H9 (cell line): Measurements from ENCODE around the gene GTPBP4. TPM values are rescaled to one million over a fixed set of nuclear protein-coding genes. Genes with fewer than 3 reads are reported as not detected.

Experiments
- DNase-seq: peaks from one replicate; pipeline ENCODE4 v3.0.0-alpha.2; 2017
- H2AFZ ChIP-seq: one replicate; pipeline ENCODE4 v1.6.1; 2013; ENCODE audit warnings: mild to moderate bottlenecking, low read length, control low read depth, moderate library complexity
- H2AK5ac ChIP-seq: 2 replicates; pipeline ENCODE4 v1.6.1; 2013; ENCODE audit warnings: low read length, control low read depth, mixed read lengths; ENCODE audit not compliant: insufficient read length
- H2BK120ac ChIP-seq: one replicate; pipeline ENCODE4 v1.6.1; 2013; ENCODE audit warnings: low read depth, mild to moderate bottlenecking, low read length, control low read depth, inconsistent platforms; ENCODE audit not compliant: poor library complexity, severe bottlenecking
- H2BK12ac ChIP-seq: 2 replicates; pipeline ENCODE4 v1.6.1; 2013; ENCODE audit warnings: low read length, control low read depth, mixed read lengths, low read depth; ENCODE audit not compliant: insufficient read length
- H2BK15ac ChIP-seq: 2 replicates; pipeline ENCODE4 v1.6.1; 2013; ENCODE audit warnings: low read depth, low read length, control low read depth
- H2BK20ac ChIP-seq: one replicate; pipeline ENCODE4 v1.6.1; 2013; ENCODE audit warnings: low read depth, mild to moderate bottlenecking, low read length, control low read depth, inconsistent platforms; ENCODE audit not compliant: poor library complexity, severe bottlenecking
- H2BK5ac ChIP-seq: 2 replicates; pipeline ENCODE4 v1.6.1; 2013; ENCODE audit warnings: low read length, control low read depth, mixed read lengths; ENCODE audit not compliant: insufficient read length
- H3K14ac ChIP-seq: 2 replicates; pipeline ENCODE4 v1.6.1; 2013; ENCODE audit warnings: low read length, control low read depth; ENCODE audit not compliant: insufficient read depth
- H3K18ac ChIP-seq: 2 replicates; pipeline ENCODE4 v1.6.1; 2013; ENCODE audit warnings: low read depth, mild to moderate bottlenecking, mixed read lengths, low read length, control low read depth; ENCODE audit not compliant: insufficient read length
- H3K23ac ChIP-seq: 2 replicates; pipeline ENCODE4 v1.6.1; 2013; ENCODE audit warnings: low read length, control low read depth, mixed read lengths, low read depth; ENCODE audit not compliant: insufficient read length
- H3K23me2 ChIP-seq: 2 replicates; pipeline ENCODE4 v1.6.1; 2013; ENCODE audit warnings: low read depth, mild to moderate bottlenecking, mixed read lengths, low read length, control low read depth; ENCODE audit not compliant: insufficient read length, poor library complexity, severe bottlenecking
- H3K27ac ChIP-seq: 2 replicates; pipeline ENCODE4 v1.5.1; 2013; ENCODE audit warnings: low read length, control low read depth, mixed read lengths, low read depth; ENCODE audit not compliant: insufficient read length
- H3K27me3 ChIP-seq: 2 replicates; pipeline ENCODE4 v1.6.1; 2013; ENCODE audit warnings: low read length, control low read depth, inconsistent platforms; ENCODE audit not compliant: insufficient read depth
- H3K4ac ChIP-seq: 2 replicates; pipeline ENCODE4 v1.6.1; 2013; ENCODE audit warnings: low read depth, mild to moderate bottlenecking, control low read depth, inconsistent platforms, low read length, moderate library complexity
- H3K4me1 ChIP-seq: 2 replicates; pipeline ENCODE4 v1.6.1; 2013; ENCODE audit warnings: low read length, control low read depth, inconsistent platforms; ENCODE audit not compliant: insufficient read depth
- H3K4me2 ChIP-seq: 2 replicates; pipeline ENCODE4 v1.6.1; 2013; ENCODE audit warnings: low read length, control low read depth, mixed read lengths; ENCODE audit not compliant: insufficient read length, insufficient read depth
- H3K56ac ChIP-seq: 2 replicates; pipeline ENCODE4 v1.6.1; 2013; ENCODE audit warnings: low read depth, mild to moderate bottlenecking, mixed read lengths, low read length, control low read depth; ENCODE audit not compliant: insufficient read length
- H3K79me1 ChIP-seq: 2 replicates; pipeline ENCODE4 v1.6.1; 2013; ENCODE audit warnings: low read depth, mild to moderate bottlenecking, moderate library complexity, low read length, control low read depth, inconsistent platforms; ENCODE audit not compliant: insufficient read depth, poor library complexity, severe bottlenecking
- H3K79me2 ChIP-seq: 2 replicates; pipeline ENCODE4 v1.6.1; 2013; ENCODE audit warnings: low read length, control low read depth, inconsistent platforms; ENCODE audit not compliant: insufficient read depth
- H3K9ac ChIP-seq: 2 replicates; pipeline ENCODE4 v1.6.1; 2013; ENCODE audit warnings: low read length, control low read depth, mixed read lengths; ENCODE audit not compliant: insufficient read length; ENCODE audit errors: extremely low read depth
- H3K9me3 ChIP-seq: one replicate; pipeline ENCODE4 v1.6.1; 2013; ENCODE audit warnings: low read depth, low read length, inconsistent platforms; ENCODE audit not compliant: control insufficient read depth
- H3T11ph ChIP-seq: one replicate; pipeline ENCODE4 v1.6.1; 2013; ENCODE audit warnings: mild to moderate bottlenecking, low read length, control low read depth, inconsistent platforms
- H4K20me1 ChIP-seq: one replicate; pipeline ENCODE4 v1.6.1; 2013; ENCODE audit not compliant: control insufficient read depth, insufficient read length, insufficient read depth
- H4K5ac ChIP-seq: 2 replicates; pipeline ENCODE4 v1.6.1; 2013; ENCODE audit warnings: low read depth, mild to moderate bottlenecking, mixed read lengths, low read length, control low read depth; ENCODE audit not compliant: insufficient read length
- H4K8ac ChIP-seq: replicated peaks from 2 replicates; pipeline ENCODE4 v1.6.1; 2013; ENCODE audit warnings: low read length, control low read depth, mixed read lengths, low read depth; ENCODE audit not compliant: insufficient read length
- H4K91ac ChIP-seq: 2 replicates; pipeline ENCODE4 v1.6.1; 2013; ENCODE audit warnings: low read depth, mild to moderate bottlenecking, moderate library complexity, mixed read lengths, low read length, control low read depth; ENCODE audit not compliant: insufficient read length
- H3K27ac Mint-ChIP-seq, 3 experiments: 2 replicates in 2 of 3; 3 replicates in 1 of 3; pipeline ENCODE4 v1.8.0; 2020 to 2021; ENCODE audit warnings: mixed read lengths in 3 of 3, mild to moderate bottlenecking in 1 of 3, moderate library complexity in 1 of 3
- H3K27me3 Mint-ChIP-seq: 2 replicates; pipeline ENCODE4 v1.8.0; 2021; ENCODE audit warnings: low read depth, mild to moderate bottlenecking, moderate library complexity, mixed read lengths
- H3K36me3 Mint-ChIP-seq, 3 experiments: 2 replicates in 2 of 3; 3 replicates in 1 of 3; pipeline ENCODE4 v1.8.0; 2020 to 2021; ENCODE audit warnings: low read depth in 3 of 3, mixed read lengths in 3 of 3; ENCODE audit not compliant: insufficient read depth in 1 of 3
- H3K4me1 Mint-ChIP-seq, 2 experiments: 2 replicates each; pipeline ENCODE4 v1.8.0; 2020; ENCODE audit warnings: mixed read lengths in 2 of 2
- H3K4me3 Mint-ChIP-seq, 2 experiments: 2 replicates in 1 of 2; 3 replicates in 1 of 2; pipeline ENCODE4 v1.8.0; 2020 to 2021; ENCODE audit warnings: mild to moderate bottlenecking in 2 of 2, mixed read lengths in 2 of 2, moderate library complexity in 1 of 2
- H3K9me3 Mint-ChIP-seq, 2 experiments: 2 replicates in 1 of 2; 3 replicates in 1 of 2; pipeline ENCODE4 v1.8.0; 2020; ENCODE audit warnings: mild to moderate bottlenecking in 2 of 2, mixed read lengths in 2 of 2, moderate library complexity in 1 of 2
- CTCF ChIP-seq: fragments of 200-600 bp; sonication (generic); conservative IDR thresholded peaks from 3 replicates; pipeline ENCODE4 v1.8.0; 2021; ENCODE audit warnings: antibody characterized with exemption, mild to moderate bottlenecking
- WGBS: extraction: QIAGEN DNeasy Blood & Tissue Kit; methylation state at CpG from one replicate; pipeline ENCODE4 v1.1.7; 2013; ENCODE audit warnings: missing lambda C conversion rate, low lambda C conversion rate, mixed read lengths; ENCODE audit not compliant: insufficient read length; ENCODE audit errors: extremely low coverage; 5-methylcytosine and 5-hydroxymethylcytosine counted together
- total RNA-seq: library from RNA; stranded (reverse); gene quantifications from 2 replicates; pipeline ENCODE4 v1.2.1, GENCODE V29; 2021

Gene GTPBP4
- total RNA-seq, 1 experiment from 2014 or later: 134 TPM

- Histone ChIP-seq H3K23ac (no peak overlapping the region), H3K4me1 (no peaks in the 10 kb centered on the region), H2BK120ac (no peak overlapping the region), H4K5ac (no peak overlapping the region), H3K27me3 (no peaks in the 10 kb centered on the region), H3K18ac (no peak overlapping the region), H3K14ac (no peak overlapping the region), H3K4ac (no peak overlapping the region), H4K91ac (no peak overlapping the region), H3K9me3 (no peaks in the 10 kb centered on the region), H3T11ph (no peak overlapping the region), H2BK20ac (no peak overlapping the region), H4K8ac (no peak overlapping the region), H3K79me2 (peaks cover 22% of the 10 kb centered on the region; the same call in 1 of the 2 replicates), H2BK5ac (no peak overlapping the region), H2AFZ (no peak overlapping the region), H3K23me2 (no peaks in the 10 kb centered on the region), H4K20me1 (no peaks in the 10 kb centered on the region), H3K9ac (peak overlapping the region; percentile 4), H2BK12ac (no peak overlapping the region), H2BK15ac (no peak overlapping the region), H3K56ac (no peak overlapping the region), H3K79me1 (peaks cover 11% of the 10 kb centered on the region), H2AK5ac (no peak overlapping the region), H3K27ac (no peak overlapping the region), H3K4me2 (no peak overlapping the region)
- Mint-ChIP-seq H3K27me3 (no peaks in the 10 kb centered on the region), H3K4me1 (peaks cover 18 to 23% of the 10 kb centered on the region in 2 experiments), H3K36me3 (peaks cover 7 to 21% (median 16%) of the 10 kb centered on the region in 3 experiments), H3K27ac (peak overlapping the region in 1 of 3 experiments; percentile 66; a peak in 2 of 7 replicates), H3K9me3 (no peaks in the 10 kb centered on the region; a peak in 1 of 5 replicates), H3K4me3 (peak overlapping the region; percentile 97 to 99)
- TF ChIP-seq CTCF: no peak
- WGBS: no CpG with 5 or more reads among the region's 7 CpGs
- DNase-seq: no peak
Measured at GRCh38 chr10:1058017-1058416, 69.8 kb downstream of the GTPBP4 start.
